Spleen (tissue), 11 donors: ENCODE results near the gene ARNT2. TPM values are rescaled to one million over a fixed set of nuclear protein-coding genes. Genes with fewer than 3 reads are reported as not detected.

ENCODE experiments used
- DNase-seq: peaks from one replicate; pipeline ENCODE4 v3.0.0-alpha.2; 2020
- H3K27ac ChIP-seq, 8 donors: fragments of 200-600 bp; sonication (generic) in 7 of 8; 1 replicate in 4 of 8; 2 replicates in 4 of 8; pipeline versions ENCODE4 v1.5.0 to v1.8.0; 2016 to 2021; ENCODE audit warnings: inconsistent platforms in 4 of 8, mild to moderate bottlenecking in 4 of 8, moderate library complexity in 1 of 8
- H3K27me3 ChIP-seq, 7 donors: fragments of 200-600 bp; sonication (generic) in 6 of 7; replicated peaks in 1 of 7; 1 replicate in 4 of 7; 2 replicates in 3 of 7; pipeline versions ENCODE4 v1.5.0 to v1.8.0; 2016 to 2021; ENCODE audit warnings: inconsistent platforms in 3 of 7, mild to moderate bottlenecking in 1 of 7
- H3K36me3 ChIP-seq, 6 donors: fragments of 200-600 bp; sonication (generic) in 5 of 6; 1 replicate in 4 of 6; 2 replicates in 2 of 6; pipeline versions ENCODE4 v1.5.0 to v1.8.0; 2016 to 2021; ENCODE audit warnings: inconsistent platforms in 2 of 6
- H3K4me1 ChIP-seq, 6 donors: fragments of 200-600 bp; sonication (generic) in 5 of 6; 1 replicate in 3 of 6; 2 replicates in 3 of 6; pipeline versions ENCODE4 v1.5.0 to v1.8.0; 2016 to 2021; ENCODE audit warnings: inconsistent platforms in 3 of 6
- H3K4me3 ChIP-seq, 8 donors: fragments of 200-600 bp; sonication (generic) in 7 of 8; 1 replicate in 4 of 8; 2 replicates in 4 of 8; pipeline versions ENCODE4 v1.5.0 to v1.8.0; 2016 to 2021; ENCODE audit warnings: inconsistent platforms in 4 of 8, mild to moderate bottlenecking in 4 of 8, moderate library complexity in 2 of 8
- H3K9me3 ChIP-seq, 8 donors: fragments of 200-600 bp; sonication (generic) in 7 of 8; 1 replicate in 4 of 8; 2 replicates in 4 of 8; pipeline versions ENCODE4 v1.5.0 to v1.8.0; 2016 to 2021; ENCODE audit warnings: inconsistent platforms in 4 of 8
- CTCF ChIP-seq, 11 experiments: fragments of 200-600 bp in 7 of 11; fragments of 450-650 bp in 4 of 11; sonication (generic) in 4 of 11; IDR thresholded peaks in 8 of 11; conservative IDR thresholded peaks in 3 of 11; 1 replicate in 7 of 11; 2 replicates in 4 of 11; pipeline versions ENCODE4 v1.4.0 to v1.8.0; 2016 to 2021; ENCODE audit warnings: antibody characterized with exemption in 11 of 11, inconsistent platforms in 4 of 11, mild to moderate bottlenecking in 1 of 11
- POLR2A ChIP-seq, 3 donors: fragments of 450-650 bp; IDR thresholded peaks; one replicate each; pipeline ENCODE4 v1.5.1; 2017; ENCODE audit warnings: antibody characterized with exemption in 3 of 3, mild to moderate bottlenecking in 1 of 3
- POLR2AphosphoS5 ChIP-seq, 3 donors: sonication (generic); formaldehyde crosslinking; IDR thresholded peaks; one replicate each; pipeline ENCODE4 v1.5.1; 2017; ENCODE audit warnings: antibody characterized with exemption in 3 of 3
- WGBS, 5 donors: extraction: QIAGEN DNeasy Blood & Tissue Kit in 3 of 5; methylation state at CpG; one replicate each; pipeline versions ENCODE4 v1.1.5 to v1.1.7; 2013 to 2018; 5-methylcytosine and 5-hydroxymethylcytosine counted together
- intact Hi-C: fragments of 100-400 bp; cut with DNase I; formaldehyde crosslinking; loops from one replicate; pipeline ENCODE4 v1.15.0; 2023; ENCODE audit warnings: low total_unique reads
- polyA plus RNA-seq, 3 donors: library from polyadenylated mRNA; stranded (reverse); fragments of 200-250 nt; gene quantifications; one replicate each; pipeline ENCODE4 v1.2.1, GENCODE V29; 2013
- total RNA-seq, 7 donors: library from RNA; depleted of rRNA in 3 of 7; stranded (reverse); fragments of >200 nt in 3 of 7; fragmentation: NEBNext Ultra II Directional in 4 of 7; extraction: Animal tissue kit (Norgen Biotek cat#: 25700) in 4 of 7; gene quantifications; one replicate each; pipeline versions ENCODE4 v1.1.0 to v1.2.1, GENCODE V29; 2016 to 2021
- donor health status: healthy with polysubstance abuse.
- donor health status: DM: no; HTN: no; CAD: no; lungs with moderate emphysema.
- donor health status: DM: no; HTN: no; CAD: no.
- donor health status: Bipolar disorder and iron deficiency.
- donor health status: healthy.
- donor health status: DM: no; HTN: no; CAD: no.
- donor health status: DM: yes; HTN: yes; CAD: no.

Gene ARNT2
- total and polyA plus RNA-seq, 10 donors = 1.9 to 12.3 (median 9.1) TPM

GRCh38 chr15:80471881-80472280 lies 67.7 kb downstream of the ARNT2 start:
- WGBS, 5 donors = 79 to 92% (median 91%) methylated on average over 3 of the region's 3 CpGs
- peaks cover 0 to 13% (median 8%) of the 10 kb centered on the region in 8 donors for H3K9me3 ChIP-seq

GRCh38 chr15:80473286-80474223 lies 69.4 kb downstream of the ARNT2 start:
- Histone ChIP-seq H3K36me3 (peaks cover 0 to 7% (median 0%) of the 10 kb centered on the region in 6 donors), H3K4me3 (no peak overlapping the region), H3K4me1 (peaks cover 3 to 28% (median 7%) of the 10 kb centered on the region in 6 donors), H3K9me3 (peaks cover 0 to 18% (median 8%) of the 10 kb centered on the region in 8 donors), H3K27ac (no peak overlapping the region), H3K27me3 (no peaks in the 10 kb centered on the region)
- intact Hi-C loops = no loop called here
- TF ChIP-seq CTCF (IDR thresholded peaks at IDR 0.05 in 8 of 11, conservative IDR thresholded peaks at IDR 0.05 in 3 of 11) (no peak), POLR2AphosphoS5 (IDR thresholded peaks at IDR 0.05) (no peak), POLR2A (IDR thresholded peaks at IDR 0.05) (no peak)
- DNase-seq = no peak
- WGBS, 5 donors = 47 to 58% (median 51%) methylated on average over 8 of the region's 8 CpGs

More at GRCh38 chr15:80471881-80472280, 67.7 kb downstream of the ARNT2 start:
- no peak for DNase-seq
- Histone ChIP-seq H3K27me3 (no peaks in the 10 kb centered on the region), H3K27ac (no peak overlapping the region), H3K4me3 (no peak overlapping the region), H3K4me1 (peaks cover 3 to 25% (median 7%) of the 10 kb centered on the region in 6 donors), H3K36me3 (peaks cover 0 to 7% (median 0%) of the 10 kb centered on the region in 6 donors)
- TF ChIP-seq POLR2AphosphoS5 (IDR thresholded peaks at IDR 0.05) (no peak), CTCF (IDR thresholded peaks at IDR 0.05 in 8 of 11, conservative IDR thresholded peaks at IDR 0.05 in 3 of 11) (no peak), POLR2A (IDR thresholded peaks at IDR 0.05) (no peak)
- intact Hi-C loops = no loop called here

- H3K27ac ChIP-seq = no peak overlapping the region
- H3K36me3 ChIP-seq = peaks cover 0 to 7% (median 0%) of the 10 kb centered on the region in 6 donors
- no peak overlapping the region for H3K4me3 ChIP-seq
- no peak for TF ChIP-seq CTCF (IDR thresholded peaks at IDR 0.05 in 8 of 11, conservative IDR thresholded peaks at IDR 0.05 in 3 of 11)
- TF ChIP-seq POLR2AphosphoS5 (IDR thresholded peaks at IDR 0.05) = no peak
- no peak for TF ChIP-seq POLR2A (IDR thresholded peaks at IDR 0.05)
- no peak for DNase-seq
- no peaks in the 10 kb centered on the region for H3K27me3 ChIP-seq
- H3K9me3 ChIP-seq = peaks cover 0 to 18% (median 8%) of the 10 kb centered on the region in 8 donors
- WGBS, 5 donors = 47 to 57% (median 49%) methylated on average over 9 of the region's 9 CpGs
- H3K4me1 ChIP-seq = peaks cover 3 to 29% (median 7%) of the 10 kb centered on the region in 6 donors
- intact Hi-C loops = no loop called here
Measured at GRCh38 chr15:80474224-80475215, 70.3 kb downstream of the ARNT2 start.
